Retina (tissue), 1 donor: ENCODE results near the gene CAMTA1.

Experiments used
- DNase-seq: peaks from one replicate; pipeline ENCODE4 v3.0.0-alpha.2; 2016

The CAMTA1 gene

DNA sequence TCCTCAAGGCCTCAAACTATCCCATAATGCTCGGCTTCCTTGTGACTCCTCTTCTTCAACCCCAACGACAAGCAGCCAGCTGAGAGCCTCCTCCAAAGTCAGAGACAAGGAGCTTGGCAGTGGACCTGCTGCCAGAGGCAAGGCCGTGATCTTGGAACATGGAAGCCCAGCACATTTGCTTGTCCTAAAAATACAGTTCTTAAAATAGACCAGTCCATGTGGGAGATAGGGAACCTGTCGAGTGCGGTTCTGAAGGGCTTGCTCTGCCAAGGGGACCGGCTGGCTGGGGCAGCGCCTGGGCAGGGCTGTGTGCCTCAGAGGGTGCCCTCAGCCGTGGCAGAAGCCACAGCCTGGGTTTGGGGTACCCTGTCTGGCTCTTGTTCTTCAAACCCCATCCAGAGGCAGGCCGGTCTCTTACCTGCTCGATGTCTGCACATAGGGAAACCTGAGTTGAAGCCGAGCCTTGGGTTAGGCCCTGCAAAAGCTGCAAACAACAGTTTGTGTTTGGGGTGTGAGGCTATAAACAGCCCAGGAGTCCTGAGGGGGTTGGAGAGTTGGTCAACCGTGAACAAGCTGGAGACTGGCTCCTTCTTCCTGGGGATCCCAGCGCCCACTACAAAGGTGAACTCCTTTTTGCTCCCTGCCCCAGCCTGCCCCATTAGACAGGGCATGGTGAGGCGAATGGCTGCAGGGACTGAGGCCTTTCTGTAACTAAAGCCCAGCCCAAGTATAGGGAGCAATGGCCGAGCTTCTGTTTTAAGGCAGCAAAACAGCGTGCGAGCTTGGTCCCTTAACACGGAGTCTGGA, 228.8 kb downstream of the CAMTA1 start:
- DNase-seq, result no peak

DNA sequence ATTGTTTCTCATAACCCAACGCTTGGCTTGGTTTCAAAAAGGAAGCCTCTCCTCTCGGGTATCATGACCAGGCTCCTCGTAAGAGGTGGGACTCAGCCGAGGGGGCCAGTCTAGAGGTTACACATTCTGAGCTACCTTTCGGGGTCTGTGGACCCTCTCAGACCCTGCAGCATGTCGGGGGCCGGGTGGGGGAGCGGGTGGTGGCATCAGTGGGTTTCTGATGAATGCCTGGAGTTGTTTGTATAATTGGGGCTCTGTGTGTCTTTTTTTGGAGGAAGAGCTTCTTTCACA, 229.3 kb downstream of the CAMTA1 start:
- no peak for DNase-seq

DNA sequence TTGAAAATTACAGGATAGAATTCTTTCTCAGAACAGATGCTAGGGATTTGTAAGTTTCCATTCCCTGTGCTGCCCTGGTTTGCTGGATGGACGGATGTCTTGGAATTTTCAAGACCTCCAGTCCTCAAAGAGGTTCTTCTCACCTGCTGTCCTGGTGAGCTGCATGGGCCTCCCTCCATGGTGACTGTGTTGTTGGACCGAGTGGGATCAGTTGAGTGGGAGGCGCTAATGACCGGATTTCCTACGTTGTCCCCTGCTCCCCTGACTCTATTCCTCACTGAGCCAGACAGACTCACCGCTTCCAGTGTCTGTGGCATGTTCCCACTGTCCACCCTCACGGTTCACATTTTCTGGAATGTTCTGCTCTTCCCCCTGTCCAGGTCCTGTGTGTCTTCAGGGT, 229.8 kb downstream of the CAMTA1 start:
- DNase-seq, result no peak

DNA sequence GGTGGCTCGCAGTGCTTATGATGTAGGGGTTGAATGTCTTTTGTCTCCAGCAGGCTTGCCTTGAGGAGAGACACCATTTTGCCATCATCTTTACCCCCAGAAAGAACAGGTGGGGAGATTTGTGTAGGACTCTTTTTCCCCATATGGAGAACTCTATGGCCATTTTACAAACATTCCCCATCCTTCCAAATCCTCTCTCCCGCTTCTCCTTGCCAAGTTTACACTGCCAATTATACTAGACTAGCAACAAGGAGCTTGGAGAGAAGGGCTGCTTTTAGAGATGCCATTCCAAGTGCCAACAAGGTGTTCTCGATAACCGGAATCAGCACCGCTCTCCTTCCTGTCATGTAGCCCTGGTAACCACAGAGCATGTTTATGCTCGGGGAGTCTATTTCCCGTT, 233.1 kb downstream of the CAMTA1 start:
- DNase-seq, result no peak

DNA sequence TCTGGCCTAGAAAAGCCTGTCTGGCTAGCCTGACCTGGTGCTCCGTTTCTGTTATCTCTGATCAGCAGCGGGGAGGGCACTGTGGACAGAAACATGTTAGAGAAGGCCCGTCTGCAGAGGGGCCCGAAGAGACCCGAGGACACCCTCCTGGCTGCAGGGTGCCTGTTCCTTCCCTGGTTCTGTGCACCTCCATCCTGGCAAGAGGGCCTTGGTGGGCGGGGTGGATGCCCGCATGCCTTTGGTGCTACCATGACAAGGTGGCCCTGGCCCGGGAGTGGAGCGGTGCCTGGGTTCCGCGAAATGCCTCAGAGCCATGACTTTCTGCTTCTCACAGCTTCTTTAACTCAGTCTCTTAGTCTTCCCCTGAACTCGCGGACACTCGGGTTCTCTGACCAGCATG, 233.6 kb downstream of the CAMTA1 start:
- no peak for DNase-seq

DNA sequence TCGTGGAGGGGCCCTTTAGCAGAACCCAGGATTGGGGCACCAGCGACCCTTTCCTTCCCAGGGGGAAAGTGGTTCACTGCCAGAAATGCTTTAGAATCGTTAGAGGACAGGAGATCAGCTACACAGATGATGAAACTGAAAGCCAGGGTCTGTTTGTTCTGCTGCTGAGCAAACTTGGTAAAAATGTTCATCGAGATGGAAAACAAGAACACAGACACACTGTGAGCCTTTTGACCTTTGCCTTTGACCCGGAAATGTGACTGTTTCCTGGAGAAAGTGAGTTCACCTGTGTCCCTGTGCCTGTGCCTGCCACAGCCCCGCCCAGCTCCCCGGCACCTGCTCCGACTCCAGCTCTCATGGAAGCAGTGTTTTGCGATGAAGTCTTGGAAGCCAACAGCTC, 234.3 kb downstream of the CAMTA1 start:
- no peak for DNase-seq

DNA sequence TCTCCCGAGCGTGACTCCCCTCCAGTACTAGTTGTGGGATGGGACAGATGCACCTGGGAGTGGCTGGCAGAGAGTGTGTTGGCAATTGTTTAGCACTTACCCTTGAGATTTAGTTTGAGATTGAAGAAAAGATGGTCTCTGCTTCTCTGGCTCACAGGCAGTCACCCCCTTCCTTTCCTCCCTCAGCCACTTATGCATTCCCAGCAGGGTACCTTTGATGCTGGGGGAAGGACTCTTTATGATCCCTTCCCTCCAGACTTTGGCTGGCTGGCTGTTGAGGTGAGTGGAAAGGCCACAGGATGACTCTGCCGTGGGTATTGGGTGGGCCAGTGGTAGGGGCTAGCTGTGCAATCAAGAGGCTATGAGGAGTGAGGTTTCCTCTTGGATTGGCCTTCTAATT, 236.8 kb downstream of the CAMTA1 start:
- DNase-seq, result no peak

DNA sequence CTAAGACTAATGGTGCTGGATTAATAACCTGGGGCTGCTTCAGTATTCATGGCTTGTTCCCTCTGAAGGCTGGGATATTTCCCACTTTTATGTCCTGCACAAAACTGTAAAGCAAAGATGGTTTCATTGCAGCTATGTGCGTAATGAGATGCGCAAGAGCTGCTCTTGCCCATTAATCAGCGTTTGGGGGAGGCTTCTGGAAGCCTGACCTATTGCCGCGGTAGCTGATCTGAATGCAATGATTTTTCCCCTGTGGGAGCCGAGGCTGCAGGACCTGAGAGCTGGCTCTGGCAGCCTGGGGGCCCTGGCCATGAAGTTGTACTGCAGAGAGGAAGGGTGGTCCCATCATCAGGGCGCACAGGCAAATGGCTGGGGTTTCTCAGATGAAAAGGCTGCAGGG, 239.8 kb downstream of the CAMTA1 start:
- no peak for DNase-seq

DNA sequence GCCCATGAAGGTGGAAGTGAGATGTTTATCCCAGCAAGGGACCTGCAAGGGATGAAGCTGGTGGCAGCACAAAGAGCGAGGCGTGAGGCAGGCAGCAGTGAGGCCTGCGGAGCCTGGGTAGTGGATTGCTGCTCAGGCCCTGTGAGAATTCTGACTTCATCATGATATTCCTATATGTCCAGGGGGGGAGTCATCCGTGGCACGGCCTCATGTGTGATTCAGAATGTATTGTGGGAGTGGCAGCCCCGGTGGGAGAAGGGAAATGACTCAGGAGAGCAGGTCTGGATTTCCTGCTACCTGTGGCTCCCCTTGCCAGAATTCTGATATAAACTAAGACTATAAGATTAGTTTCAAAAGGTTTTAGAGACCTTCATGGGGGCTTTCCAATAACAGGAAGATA, 240.9 kb downstream of the CAMTA1 start:
- DNase-seq, result no peak

DNA sequence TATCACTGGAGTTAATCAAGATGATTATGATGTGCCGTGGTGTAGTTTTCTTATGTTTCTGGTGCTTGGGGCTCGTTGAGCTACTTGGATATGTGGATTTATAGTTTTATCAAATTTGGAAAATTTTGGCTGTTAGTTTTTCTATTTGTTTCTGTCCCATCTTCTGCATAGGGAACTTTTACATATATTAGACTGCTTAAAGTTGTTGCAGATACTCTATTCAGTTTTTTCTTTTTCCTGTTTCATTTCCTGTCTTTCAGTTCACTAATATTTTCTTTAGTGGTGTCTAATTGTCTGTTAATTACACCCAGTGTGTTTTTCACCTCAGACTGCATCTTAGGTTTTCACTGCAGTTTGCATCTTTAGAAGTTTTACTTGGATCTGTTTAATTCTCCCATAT, 247.7 kb downstream of the CAMTA1 start:
- DNase-seq, result no peak

DNA sequence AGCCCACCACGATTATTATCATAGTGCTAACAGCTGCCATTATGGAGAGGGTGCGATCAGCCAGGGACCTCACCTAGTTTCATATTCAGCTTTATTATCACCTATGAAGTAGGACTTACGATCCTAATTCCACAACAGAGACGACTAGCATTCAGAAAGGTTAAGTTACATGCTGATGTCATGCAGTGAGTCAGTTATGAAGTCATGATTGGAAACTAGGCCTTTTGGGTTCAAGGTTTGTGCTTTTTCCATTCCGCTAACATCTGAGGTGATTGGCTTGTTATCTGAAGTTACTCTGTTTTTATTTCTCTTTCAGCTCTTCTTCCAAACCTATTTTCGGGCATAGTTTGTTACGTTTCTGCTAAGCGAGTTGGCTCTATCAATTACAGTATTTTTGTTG, 251.1 kb downstream of the CAMTA1 start:
- no peak for DNase-seq

DNA sequence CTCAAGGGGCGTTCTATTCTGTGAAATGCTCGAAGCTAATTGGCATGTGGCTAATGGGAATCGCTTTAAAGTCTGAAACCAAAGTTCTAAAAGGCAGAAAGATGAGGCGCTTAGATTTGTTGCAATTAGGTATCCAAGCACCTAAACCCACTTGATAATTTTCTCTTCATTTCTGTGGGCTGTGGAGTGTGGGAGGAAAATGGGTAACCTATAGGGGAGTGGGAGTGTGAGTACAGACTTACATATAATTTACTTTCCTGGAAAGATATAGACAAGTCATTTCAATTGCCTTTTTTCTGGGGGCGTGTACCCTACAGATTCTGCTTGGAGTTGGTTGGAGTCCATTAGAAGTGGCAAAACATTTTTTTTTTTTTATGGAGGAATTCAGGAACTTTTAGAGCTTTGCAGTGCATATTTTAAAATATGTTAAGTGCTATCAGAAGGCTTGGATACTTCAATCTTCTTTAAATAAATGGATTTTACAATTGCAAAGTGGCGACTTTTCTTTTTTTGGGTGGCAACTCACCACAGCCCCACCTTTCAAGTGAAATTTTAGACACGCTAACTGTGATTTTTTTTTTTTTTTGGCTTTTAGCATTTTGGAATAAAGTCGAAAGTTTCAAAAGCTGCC, 254.5 kb downstream of the CAMTA1 start:
- DNase-seq, result no peak

DNA sequence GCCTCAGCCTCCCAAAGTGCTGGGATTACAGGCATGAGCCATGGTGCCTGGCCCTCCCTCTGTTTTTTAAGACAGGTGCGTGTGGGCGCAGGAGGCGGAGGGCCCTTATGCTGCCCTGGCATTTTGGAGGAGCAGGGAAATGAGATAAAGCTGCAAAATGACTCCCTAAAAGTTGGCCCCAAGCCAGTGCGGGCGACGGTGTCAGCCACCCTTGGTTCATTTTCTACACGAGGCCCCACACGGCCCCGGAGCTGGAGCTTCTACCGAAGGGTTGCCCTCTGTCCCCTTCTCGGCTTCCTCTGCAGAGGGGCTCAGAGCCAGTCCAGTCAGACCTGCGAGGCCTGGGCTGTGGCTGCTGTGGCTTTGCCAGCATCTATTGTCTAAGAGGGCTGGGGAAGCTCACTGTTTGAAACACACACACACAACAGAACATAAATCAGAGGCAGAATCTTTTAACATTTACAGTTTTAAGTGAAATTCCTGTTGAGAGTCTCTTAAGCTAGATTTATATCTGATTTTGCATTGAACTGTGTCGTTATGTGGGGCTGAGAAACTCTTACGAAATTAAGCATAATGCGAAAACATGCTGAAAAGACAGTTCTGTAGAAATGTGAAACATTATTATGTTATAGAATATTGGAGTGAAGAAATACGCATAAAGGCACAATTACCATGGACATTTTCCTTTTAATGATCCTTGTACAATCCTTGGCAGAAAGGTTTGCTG, 255.9 kb downstream of the CAMTA1 start:
- DNase-seq, result no peak

DNA sequence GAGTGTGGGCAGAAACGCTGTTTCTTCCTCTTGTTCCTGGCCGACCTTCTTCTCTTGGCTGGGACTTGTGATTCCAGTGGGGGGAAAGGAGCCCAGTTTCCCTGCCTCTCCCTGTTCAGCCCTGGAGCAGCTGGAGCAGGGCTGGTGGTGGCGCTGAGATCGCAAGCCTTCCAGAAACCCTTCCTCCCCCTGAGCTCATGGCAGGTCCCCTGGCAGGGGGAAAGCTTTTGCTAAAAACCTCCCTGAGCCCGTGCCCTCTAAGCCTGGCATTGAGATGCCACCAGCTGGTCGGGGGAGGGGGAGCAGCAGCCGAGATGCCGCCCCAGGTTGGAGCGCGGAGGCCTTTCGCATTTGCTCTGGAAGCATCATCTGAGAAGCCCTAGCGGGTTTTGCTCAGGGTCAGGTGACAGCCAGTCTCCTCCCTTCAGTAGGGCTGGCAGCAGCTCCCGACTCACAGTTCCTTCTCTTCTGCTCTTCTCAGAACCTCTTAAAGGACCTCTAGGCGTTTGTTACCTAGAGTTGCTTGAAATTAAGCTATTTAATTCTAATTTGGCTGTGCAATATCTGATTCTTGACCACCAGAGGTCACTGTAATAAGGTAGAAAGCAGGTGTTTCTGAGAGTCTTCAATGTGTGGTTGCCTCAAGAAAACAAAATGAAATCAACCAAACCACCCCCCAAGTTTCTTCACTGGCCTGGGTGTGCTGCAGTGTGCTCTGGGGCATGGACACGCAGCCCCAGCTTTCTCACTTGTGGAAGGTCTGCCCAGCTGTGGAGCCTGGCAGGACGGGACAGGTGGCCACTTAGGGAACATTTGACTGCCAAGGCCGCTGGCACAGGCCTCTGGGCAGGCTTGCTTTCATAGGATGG, 257.3 kb downstream of the CAMTA1 start:
- DNase-seq, result peak; percentile 57

DNA sequence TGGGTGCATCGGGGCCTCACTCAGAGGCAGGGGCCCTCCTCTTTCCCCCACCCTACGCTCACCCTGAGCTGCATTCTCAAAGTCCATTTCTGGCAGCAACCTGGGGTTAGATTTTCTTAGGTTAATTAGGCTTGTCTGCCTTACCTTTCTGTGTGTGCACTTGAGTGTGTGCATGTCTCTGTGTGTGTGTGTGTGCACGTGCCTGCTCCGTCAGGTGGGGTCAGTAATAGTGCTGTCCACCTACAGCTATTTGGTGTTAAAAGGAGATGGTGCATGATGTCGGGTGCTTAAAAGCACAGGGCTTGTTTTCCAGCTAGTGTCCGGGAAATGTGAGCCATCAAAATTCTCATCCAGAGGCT, 257.9 kb downstream of the CAMTA1 start:
- DNase-seq, result no peak

DNA sequence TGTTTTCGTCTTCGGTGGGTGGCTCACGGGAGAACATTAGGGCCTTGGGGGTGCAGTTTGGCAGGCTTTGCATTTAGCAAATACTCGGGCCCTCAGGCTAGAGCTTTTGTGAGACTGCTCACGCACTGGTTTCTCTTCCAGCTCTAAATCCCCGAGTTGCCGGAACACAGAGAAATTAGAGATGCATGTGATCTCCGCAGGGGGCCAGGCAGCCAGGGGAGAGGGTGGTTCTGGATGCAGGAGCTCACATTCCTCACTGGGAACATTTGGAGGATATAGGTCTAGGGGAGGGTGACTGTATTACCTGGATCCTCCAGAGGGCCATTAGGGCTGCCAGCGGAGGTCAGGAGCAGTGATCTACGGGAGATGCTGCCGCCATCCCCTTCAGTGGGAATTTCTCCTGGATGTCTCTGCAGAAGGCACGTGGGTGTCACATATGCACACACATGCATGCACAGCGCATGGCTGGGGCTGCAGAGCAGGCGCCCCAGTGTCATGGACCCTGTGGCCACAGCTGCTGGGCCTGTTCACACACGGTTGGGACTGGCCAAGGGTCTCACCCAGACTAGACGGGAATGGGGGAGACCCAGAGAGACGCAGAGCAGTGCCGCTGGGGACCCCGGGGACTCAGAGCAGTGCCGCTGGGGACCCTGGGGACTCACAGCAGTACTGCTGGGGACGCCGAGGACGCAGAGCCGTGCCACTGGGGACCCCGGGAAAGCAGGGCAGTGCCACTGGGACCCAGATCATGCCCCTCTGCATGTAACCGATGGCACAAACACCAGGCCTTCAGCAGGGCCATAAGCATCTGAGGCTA, 258.7 kb downstream of the CAMTA1 start:
- no peak for DNase-seq

DNA sequence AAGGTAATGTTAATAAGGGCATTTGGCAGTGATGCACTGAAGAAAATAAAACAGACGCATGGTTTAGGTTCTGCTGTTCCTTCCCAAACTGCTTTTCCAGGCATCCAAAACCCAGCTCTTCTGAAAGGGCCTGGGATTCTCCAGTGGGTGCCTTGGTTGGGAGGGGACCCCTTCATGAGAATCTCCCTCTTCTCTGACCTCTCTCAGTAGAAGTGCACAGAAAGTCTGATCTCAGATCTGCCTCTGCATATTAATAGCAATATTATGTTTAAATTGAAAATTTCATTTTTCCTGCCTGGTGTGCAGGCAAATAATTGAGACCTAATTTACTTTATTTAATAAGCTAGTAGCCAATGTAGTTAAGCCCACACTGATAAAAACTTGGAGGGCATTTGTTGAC, 260.6 kb downstream of the CAMTA1 start:
- no peak for DNase-seq

DNA sequence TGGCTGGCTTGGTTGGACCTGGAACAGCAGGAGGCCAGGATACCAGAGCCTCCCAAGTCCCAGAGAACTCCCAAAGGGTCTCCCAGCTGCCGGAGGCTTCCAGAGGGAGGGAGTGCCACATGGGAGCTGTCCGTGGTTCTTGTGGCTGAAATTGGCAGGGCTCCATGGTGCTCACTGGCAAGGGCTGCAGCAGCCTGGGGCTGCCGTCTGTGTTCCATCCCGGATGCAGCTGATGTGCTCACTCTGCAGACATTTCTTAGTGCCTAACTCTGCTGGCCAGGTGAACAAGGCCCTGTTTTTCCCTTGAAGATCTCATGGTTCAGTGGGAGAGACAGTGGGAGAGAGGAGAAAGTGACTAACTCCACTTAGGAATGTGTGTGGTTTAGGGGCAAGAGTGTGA, 261.1 kb downstream of the CAMTA1 start:
- no peak for DNase-seq

DNA sequence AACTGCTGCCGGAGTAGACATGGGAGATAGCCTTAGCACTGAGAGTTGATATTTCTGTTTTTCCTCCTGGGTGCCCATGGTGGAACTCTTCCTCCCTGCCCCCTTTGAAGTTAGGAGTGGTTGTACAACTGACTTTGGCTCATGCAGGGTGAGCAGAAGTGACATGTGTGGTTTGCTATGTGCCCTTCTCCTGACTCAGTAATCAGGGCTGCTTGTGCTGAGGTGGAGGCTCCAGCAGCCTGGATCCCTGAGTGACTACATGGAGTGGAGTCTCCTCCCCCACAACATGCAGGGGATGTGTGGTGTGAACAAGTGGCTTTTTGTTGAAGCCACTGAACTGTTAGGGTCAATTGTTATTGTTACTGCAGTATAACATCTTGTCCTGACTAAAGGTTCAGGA, 261.6 kb downstream of the CAMTA1 start:
- no peak for DNase-seq

DNA sequence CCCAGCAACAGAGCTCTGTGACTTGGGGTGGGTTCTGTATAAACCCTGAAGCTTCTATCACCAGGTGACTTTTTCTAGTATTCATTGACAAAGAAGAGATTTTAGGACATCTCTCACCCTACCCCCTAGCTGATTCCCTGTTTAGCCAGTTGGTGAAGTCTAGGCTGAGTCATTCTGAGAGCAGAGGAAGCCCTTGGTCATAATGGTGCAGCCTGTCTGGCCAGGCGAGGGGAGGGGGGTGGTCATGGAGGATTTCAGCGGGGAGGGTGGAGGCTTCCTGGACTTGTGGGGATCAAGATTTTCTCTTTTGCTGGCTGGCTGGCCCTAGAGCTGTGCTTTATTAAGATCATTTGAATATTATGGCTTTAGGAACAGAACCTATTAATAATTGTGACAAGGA, 262.6 kb downstream of the CAMTA1 start:
- no peak for DNase-seq

DNA sequence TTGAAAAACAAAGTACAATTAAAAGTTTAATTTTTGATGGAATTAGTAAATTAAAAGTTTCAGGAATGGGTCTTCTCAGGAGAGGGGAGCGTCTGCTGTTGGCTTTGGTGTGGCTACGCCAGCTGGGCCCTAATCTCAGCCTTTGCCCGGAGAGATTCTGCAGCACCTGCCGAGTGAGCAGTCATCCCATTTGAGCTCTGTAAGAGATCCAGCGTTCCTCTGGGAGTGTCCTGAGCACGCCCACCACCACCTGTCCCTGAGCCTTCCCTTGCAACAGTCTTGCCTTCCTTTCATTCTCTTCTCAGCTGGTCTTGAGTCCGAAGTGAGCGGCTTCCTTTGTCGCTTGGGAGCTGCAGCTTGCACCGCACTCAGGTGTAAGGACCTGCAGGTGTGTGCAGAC, 263.1 kb downstream of the CAMTA1 start:
- DNase-seq, result no peak

DNA sequence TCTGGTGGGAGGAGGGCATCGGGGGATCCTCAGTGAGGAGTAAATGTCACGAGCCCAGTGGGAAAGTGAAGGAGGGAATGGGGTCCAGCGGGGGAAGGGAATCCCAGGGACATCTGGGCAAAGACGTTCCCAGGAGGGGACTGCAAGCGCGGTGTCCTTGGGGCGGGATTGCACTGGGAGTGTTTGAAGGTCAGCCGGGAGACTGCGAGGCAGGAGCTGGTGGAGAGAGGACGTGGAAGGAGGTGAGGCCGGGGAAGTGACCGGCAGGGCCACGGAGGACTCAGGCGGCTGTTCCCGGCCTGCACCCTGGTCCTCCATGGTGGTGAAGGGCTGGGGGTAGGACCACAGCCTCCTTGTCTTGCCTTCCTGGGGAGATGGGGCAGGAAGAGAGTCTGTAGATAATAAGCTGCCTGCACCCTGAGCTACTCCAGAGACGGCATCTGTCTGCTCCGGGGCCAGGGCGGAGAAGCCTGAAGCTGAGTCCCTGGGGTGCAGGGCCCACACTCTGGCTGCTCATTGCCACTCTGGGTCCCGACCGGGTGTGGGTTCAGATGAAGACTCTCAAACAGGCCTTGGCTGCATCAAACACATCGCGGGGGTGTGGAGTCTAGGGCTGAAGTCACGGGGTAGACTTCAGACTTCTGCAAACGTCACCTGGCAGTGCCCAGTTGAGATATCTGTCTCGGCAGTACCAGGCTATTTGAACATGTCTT, 264.8 kb downstream of the CAMTA1 start:
- no peak for DNase-seq
